Cardiac fibroblast (primary cell): ENCODE data around the gene REV3L.

Experiments
- DNase-seq, 2 donors: peaks; one replicate each; pipeline versions ENCODE4 v3.0.0 to v3.0.0-alpha.2; 2010; ENCODE audit warnings: low read depth in 2 of 2
- H3K4me3 ChIP-seq, 2 donors: replicated peaks in 1 of 2; 1 replicate in 1 of 2; 2 replicates in 1 of 2; pipeline ENCODE4 v1.5.1; 2011; ENCODE audit warnings: low read depth in 2 of 2, low read length in 2 of 2, mild to moderate bottlenecking in 2 of 2, moderate library complexity in 1 of 2
- CTCF ChIP-seq: IDR thresholded peaks from one replicate; pipeline ENCODE4 v1.5.1; 2011; ENCODE audit warnings: low read depth, mild to moderate bottlenecking, low read length, inconsistent platforms

The REV3L gene

GRCh38 chr6:111471533-111471932 lies 11.5 kb downstream of the REV3L start:
- H3K4me3 ChIP-seq, result no peak overlapping the region
- TF ChIP-seq CTCF, result no peak
- DNase-seq, result no peak

- H3K4me3 ChIP-seq, result no peak overlapping the region
- no peak for TF ChIP-seq CTCF
- no peak for DNase-seq
These were observed 12.0 kb downstream of the REV3L start for GRCh38 chr6:111470991-111471390.

- TF ChIP-seq CTCF, result no peak
- H3K4me3 ChIP-seq, result no peak overlapping the region
- no peak for DNase-seq
These were observed 13.5 kb downstream of the REV3L start for GRCh38 chr6:111469543-111469942.

GRCh38 chr6:111468329-111469012 lies 14.5 kb downstream of the REV3L start:
- DNase-seq, result peak in 1 of 2 donors; percentile 73
- TF ChIP-seq CTCF, result no peak
- H3K4me3 ChIP-seq, result no peak overlapping the region

- no peak for DNase-seq
- no peak for TF ChIP-seq CTCF
- H3K4me3 ChIP-seq, result no peak overlapping the region
These were observed 18.8 kb downstream of the REV3L start for GRCh38 chr6:111464184-111464583.

GRCh38 chr6:111462770-111463391 lies 20.1 kb downstream of the REV3L start:
- peak; percentile 69 to 75 for DNase-seq
- no peak overlapping the region for H3K4me3 ChIP-seq
- TF ChIP-seq CTCF, result no peak
